Ascending aorta (tissue), 2 donors: ENCODE measurements around the gene ADPRS. TPM values are rescaled to one million over a fixed set of nuclear protein-coding genes. Genes with fewer than 3 reads are reported as not detected.

ENCODE experiments used
- DNase-seq, 2 donors: peaks; one replicate each; pipeline ENCODE4 v3.0.0-alpha.2; 2019; ENCODE audit warnings: low spot score in 2 of 2
- H3K27ac ChIP-seq, 2 donors: fragments of 200-600 bp; sonication (generic); one replicate each; pipeline ENCODE4 v1.5.1; 2016 to 2017; ENCODE audit warnings: mild to moderate bottlenecking in 1 of 2
- H3K27me3 ChIP-seq: fragments of 200-600 bp; sonication (generic); one replicate; pipeline ENCODE4 v1.5.1; 2017
- H3K36me3 ChIP-seq, 2 donors: fragments of 200-600 bp; sonication (generic); one replicate each; pipeline ENCODE4 v1.5.1; 2016
- H3K4me1 ChIP-seq, 2 donors: fragments of 200-600 bp; sonication (generic); one replicate each; pipeline ENCODE4 v1.5.1; 2016 to 2017; ENCODE audit warnings: mild to moderate bottlenecking in 1 of 2
- H3K4me3 ChIP-seq, 2 donors: fragments of 200-600 bp; sonication (generic); one replicate each; pipeline ENCODE4 v1.5.1; 2016 to 2017; ENCODE audit warnings: mild to moderate bottlenecking in 1 of 2
- H3K9me3 ChIP-seq, 2 donors: fragments of 200-600 bp; sonication (generic); one replicate each; pipeline ENCODE4 v1.5.1; 2016
- intact Hi-C: fragments of 100-400 bp; cut with DNase I; formaldehyde crosslinking; loops from one replicate; pipeline ENCODE4 v1.15.1; 2023
- total RNA-seq: library from RNA; depleted of rRNA; stranded (reverse); fragments of >200 nt; gene quantifications from one replicate; pipeline ENCODE4 v1.1.0, GENCODE V29; 2016
- TF ChIP-seq, protein P1 (sequence below), 3 experiments: fragments of 200-600 bp in 2 of 3; fragments of 450-650 bp in 1 of 3; sonication (generic) in 2 of 3; IDR thresholded peaks; one replicate each; pipeline ENCODE4 v1.5.1; 2016 to 2019; ENCODE audit warnings: antibody characterized with exemption in 3 of 3, mild to moderate bottlenecking in 1 of 3, moderate library complexity in 1 of 3

The ADPRS gene
- total RNA-seq, 1 donor from 2014 or later, result 69.3 TPM

GRCh38 chr1:36114371-36114770, 25.7 kb downstream of the ADPRS start:
- Histone ChIP-seq H3K9me3 (no peaks in the 10 kb centered on the region), H3K4me3 (no peak overlapping the region), H3K36me3 (no peaks in the 10 kb centered on the region), H3K27me3 (no peaks in the 10 kb centered on the region), H3K4me1 (peaks cover 21 to 43% of the 10 kb centered on the region in 2 donors), H3K27ac (peak overlapping the region; percentile 89 to 95)
- intact Hi-C loops, result loop anchor here (2.0 kb wide), 1 partner anchor 18 kb away; no protein-coding TSS in a partner anchor
- no peak for DNase-seq
- TF ChIP-seq, protein P1, sequence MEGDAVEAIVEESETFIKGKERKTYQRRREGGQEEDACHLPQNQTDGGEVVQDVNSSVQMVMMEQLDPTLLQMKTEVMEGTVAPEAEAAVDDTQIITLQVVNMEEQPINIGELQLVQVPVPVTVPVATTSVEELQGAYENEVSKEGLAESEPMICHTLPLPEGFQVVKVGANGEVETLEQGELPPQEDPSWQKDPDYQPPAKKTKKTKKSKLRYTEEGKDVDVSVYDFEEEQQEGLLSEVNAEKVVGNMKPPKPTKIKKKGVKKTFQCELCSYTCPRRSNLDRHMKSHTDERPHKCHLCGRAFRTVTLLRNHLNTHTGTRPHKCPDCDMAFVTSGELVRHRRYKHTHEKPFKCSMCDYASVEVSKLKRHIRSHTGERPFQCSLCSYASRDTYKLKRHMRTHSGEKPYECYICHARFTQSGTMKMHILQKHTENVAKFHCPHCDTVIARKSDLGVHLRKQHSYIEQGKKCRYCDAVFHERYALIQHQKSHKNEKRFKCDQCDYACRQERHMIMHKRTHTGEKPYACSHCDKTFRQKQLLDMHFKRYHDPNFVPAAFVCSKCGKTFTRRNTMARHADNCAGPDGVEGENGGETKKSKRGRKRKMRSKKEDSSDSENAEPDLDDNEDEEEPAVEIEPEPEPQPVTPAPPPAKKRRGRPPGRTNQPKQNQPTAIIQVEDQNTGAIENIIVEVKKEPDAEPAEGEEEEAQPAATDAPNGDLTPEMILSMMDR (IDR thresholded peaks at IDR 0.05), result no peak

GRCh38 chr1:36115200-36115669, 26.5 kb downstream of the ADPRS start:
- peak overlapping the region; percentile 89 to 95 for H3K27ac ChIP-seq
- intact Hi-C loops, result loop anchor here (2.0 kb wide), 1 partner anchor 18 kb away; no protein-coding TSS in a partner anchor
- H3K9me3 ChIP-seq, result no peaks in the 10 kb centered on the region
- H3K4me3 ChIP-seq, result peak overlapping the region in 1 of 2 donors; percentile 7
- DNase-seq, result peak; percentile 45 to 89
- TF ChIP-seq, protein P1 (IDR thresholded peaks at IDR 0.05), result no peak
- no peaks in the 10 kb centered on the region for H3K36me3 ChIP-seq
- H3K27me3 ChIP-seq, result no peaks in the 10 kb centered on the region
- peaks cover 22 to 50% of the 10 kb centered on the region in 2 donors for H3K4me1 ChIP-seq

- TF ChIP-seq, protein P1 (IDR thresholded peaks at IDR 0.05), result no peak
- H3K4me3 ChIP-seq, result peak overlapping the region in 1 of 2 donors; percentile 7
- no peaks in the 10 kb centered on the region for H3K27me3 ChIP-seq
- intact Hi-C loops, result loop anchor here (2.0 kb wide), 1 partner anchor 17 kb away; no protein-coding TSS in a partner anchor
- H3K9me3 ChIP-seq, result no peaks in the 10 kb centered on the region
- H3K36me3 ChIP-seq, result no peaks in the 10 kb centered on the region
- H3K27ac ChIP-seq, result peak overlapping the region; percentile 89 to 95
- no peak for DNase-seq
- peaks cover 22 to 50% of the 10 kb centered on the region in 2 donors for H3K4me1 ChIP-seq
Observed at GRCh38 chr1:36115931-36116330, 27.2 kb downstream of the ADPRS start.

GRCh38 chr1:36116901-36117300, 28.2 kb downstream of the ADPRS start:
- Histone ChIP-seq H3K27ac (peak overlapping the region; percentile 89 to 95), H3K27me3 (no peaks in the 10 kb centered on the region), H3K9me3 (no peaks in the 10 kb centered on the region), H3K4me1 (peaks cover 22 to 50% of the 10 kb centered on the region in 2 donors), H3K36me3 (no peaks in the 10 kb centered on the region), H3K4me3 (no peak overlapping the region)
- no peak for DNase-seq
- intact Hi-C loops, result no loop called here
- TF ChIP-seq, protein P1 (IDR thresholded peaks at IDR 0.05), result no peak

DNA sequence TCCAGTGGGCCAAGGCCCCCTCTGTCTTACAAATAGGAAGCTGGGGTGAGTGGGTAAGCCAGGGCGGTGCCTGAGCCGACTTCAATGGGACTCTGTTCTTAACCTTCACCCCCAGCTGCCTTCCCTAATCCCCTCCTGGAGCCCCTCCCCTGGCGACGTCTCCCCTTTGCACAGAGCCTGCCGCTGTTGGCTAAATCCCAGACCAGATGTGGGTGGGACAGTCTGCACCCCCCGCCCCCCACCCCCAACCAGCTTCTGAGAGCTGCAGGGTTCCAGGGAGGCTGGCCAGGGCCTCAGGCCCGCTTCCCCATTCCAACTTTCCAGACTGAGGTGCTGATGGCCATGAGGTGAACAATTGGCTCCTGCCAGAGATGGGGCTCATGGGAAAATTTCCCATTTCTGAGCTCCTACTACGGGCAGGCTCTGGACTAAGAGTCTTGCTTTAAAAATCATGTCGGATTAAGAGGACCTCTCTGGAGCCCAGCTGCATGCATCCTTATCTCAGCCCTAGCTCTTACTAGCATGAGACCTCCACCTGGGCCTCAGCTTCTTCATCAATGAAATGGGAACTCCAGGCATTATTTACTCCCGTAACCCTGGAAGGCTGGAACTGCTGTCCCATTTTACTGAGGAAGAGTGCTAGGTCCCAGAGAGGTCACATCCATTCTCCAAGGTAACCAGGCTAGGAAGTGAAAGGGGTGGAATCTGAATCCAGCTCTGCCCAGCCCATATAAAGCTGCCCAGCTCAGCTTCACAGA, 29.9 kb downstream of the ADPRS start:
- Histone ChIP-seq H3K27ac (peak overlapping the region; percentile 89 to 95), H3K9me3 (no peaks in the 10 kb centered on the region), H3K36me3 (no peaks in the 10 kb centered on the region), H3K4me1 (peaks cover 22 to 50% of the 10 kb centered on the region in 2 donors), H3K4me3 (no peak overlapping the region), H3K27me3 (no peaks in the 10 kb centered on the region)
- no peak for DNase-seq
- TF ChIP-seq, protein P1 (IDR thresholded peaks at IDR 0.05), result no peak
- intact Hi-C loops, result no loop called here
